CD4-positive, alpha-beta T cell treated with Interleukin-15 for 4 hours (primary cell): Measurements from ENCODE around the gene PLA2G15.

Experiments
- DNase-seq: peaks from one replicate; pipeline ENCODE4 v3.0.0-alpha.2; 2020; ENCODE audit warnings: low spot score

PLA2G15 gene

GRCh38 chr16:68232335-68232734, 12.8 kb upstream of the PLA2G15 start:
- DNase-seq = no peak

DNA sequence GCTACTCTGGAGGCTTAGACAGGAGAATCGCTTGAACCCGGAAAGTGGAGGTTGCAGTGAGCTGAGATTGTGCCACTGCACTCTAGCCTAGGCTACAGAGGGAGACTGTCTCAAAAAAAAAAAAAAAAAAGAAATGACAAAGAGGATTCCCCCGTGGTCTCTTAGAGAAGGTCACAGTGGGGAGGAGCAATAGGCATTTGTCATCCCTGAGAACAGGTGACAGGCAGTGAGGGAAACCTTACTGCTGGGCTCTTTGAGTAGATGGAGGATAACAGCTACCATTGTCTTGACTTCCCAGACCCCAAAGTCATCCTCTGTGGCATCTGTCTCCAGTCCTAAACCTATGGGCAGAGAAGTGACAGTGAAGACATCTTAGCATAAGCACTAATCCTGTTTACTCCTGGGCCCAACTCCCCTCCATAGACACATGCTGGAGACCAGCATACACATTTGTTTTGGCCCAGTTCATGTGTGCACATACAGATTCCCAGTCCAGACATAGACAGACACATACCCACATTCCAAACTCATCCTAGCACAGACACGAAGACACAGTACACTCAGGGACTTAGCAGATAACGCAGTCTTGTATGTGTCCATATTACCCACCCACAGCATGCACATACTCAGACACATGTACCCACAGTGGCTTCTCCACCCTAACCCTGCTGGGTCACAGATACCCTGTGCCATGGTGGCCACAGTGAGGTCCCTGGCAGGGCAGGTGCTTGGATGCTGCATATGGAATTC, 11.9 kb upstream of the PLA2G15 start:
- DNase-seq = peak; percentile 38

DNA sequence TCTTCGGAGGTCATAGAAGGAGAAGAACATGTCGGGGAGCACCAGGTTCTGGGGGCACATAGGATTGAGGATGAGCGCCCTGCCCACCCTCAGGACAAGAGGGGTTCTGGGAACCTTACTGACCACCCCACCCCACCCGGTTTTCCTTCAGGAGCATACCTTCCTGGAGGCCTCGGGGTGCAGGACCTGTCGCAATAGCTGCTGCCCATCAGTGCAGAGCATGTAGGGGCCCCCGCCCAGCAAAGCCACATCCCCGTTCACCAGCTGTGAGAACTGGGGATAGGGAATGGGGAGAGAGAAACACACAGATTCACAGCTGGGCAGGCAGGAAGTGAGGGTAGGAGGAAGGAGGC, 11.4 kb upstream of the PLA2G15 start:
- DNase-seq = no peak

- no peak for DNase-seq
Observed at GRCh38 chr16:68234188-68235107, 10.7 kb upstream of the PLA2G15 start.

DNA sequence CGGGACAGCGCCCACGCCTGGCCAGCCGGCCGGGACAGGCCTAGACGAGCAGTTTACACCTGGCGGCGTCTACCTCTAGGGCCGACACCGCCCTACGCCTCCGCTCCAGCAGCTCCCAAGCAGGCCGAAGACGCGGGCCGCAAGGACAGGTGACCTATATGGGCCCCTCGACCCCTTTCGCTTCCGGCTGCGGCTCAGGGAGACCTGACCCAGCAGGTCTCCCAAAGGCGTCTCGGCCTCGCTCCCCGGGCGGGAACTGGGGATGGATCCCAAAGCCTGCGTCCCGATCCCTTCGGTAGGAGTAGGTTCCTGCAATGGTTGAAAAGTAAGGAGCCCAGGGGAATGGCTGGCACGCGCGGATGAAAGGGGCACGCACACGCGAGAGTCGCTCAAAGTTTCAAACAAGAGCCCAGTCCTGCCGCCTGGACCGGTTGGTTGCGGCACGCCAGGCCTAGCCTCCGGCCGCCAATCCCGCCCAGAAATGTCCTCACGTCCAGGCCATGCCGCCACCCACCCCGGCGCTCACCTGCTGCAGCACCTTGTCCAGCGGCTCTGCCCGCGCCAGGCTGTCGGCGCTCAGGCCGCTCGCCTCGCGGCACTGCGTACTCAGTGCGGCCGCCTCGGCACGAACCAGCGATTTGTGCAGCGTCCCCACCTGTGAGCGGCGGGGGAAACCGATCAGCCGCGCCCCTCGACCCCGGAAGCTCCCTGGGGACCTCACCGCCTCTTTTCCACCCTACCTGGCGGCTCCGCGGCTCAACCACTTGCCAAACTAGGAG, 9.9 kb upstream of the PLA2G15 start:
- DNase-seq = no peak

- no peak for DNase-seq
Observed at GRCh38 chr16:68235887-68236136, 9.4 kb upstream of the PLA2G15 start, which contains the start of gene ESRP2. ESRP2 (minus strand) TSS chr16:68236127; CDS start chr16:68236045, 82 bp downstream.

GRCh38 chr16:68236137-68236825, 8.9 kb upstream of the PLA2G15 start:
- DNase-seq = no peak

GRCh38 chr16:68236826-68237242, 8.3 kb upstream of the PLA2G15 start:
- no peak for DNase-seq

DNA sequence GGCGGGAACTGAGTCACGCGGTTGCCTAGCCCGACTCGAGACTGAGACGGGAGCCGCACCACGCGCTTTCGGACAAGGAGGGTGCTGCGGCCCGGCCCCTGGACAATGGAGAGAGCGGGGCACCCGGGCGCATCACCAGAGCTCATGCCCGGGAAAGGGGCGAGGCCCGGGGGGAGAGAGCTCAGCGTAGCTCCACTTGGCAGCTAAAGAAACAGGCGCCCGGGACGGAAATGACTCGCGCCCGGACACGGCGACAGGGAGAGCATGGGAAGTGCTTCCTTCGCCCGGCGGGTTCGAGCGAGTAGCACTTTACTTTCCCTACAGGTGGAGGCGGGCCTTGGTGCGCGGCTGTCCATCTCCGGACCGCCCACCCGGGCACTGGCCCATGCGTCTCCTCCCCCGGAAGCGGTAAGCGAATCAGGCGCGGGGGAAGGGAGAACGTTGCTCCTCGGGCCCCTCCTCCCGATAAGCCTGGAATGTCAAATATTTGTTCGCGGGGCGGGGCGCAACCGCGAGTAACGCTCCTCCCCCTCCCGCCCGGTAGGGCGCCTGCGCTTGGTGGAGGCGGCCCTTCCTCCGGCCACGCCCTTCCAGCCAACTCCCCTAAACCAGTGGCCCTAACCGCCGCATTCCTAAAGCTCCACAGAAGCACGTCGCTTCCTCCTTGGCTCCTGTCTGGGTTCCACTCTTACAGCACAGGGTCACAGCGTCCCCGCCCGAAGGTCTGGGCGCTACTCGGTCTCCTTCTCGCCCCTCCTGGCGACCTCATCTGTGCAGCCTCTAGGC, 7.7 kb upstream of the PLA2G15 start:
- DNase-seq = peak; percentile 90

DNA sequence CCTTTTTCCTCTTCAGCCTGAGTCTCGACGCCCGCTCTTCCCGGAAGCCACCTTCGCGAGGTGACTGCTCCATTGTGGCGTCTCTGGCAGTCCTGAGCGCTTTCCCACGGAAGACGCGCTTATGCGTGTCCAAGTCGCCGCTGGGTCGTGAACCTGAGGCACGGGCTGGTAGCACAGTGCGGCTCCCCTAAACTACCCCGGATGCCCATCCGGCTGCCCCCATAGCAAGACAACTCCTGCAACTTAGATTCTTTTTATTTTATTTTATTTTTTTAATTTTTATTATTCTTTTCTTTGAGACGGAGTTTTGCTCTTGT, 7.2 kb upstream of the PLA2G15 start:
- no peak for DNase-seq

- no peak for DNase-seq
Observed at GRCh38 chr16:68242085-68242484, 3.1 kb upstream of the PLA2G15 start.

GRCh38 chr16:68242926-68243858, 2.0 kb upstream of the PLA2G15 start:
- no peak for DNase-seq

GRCh38 chr16:68244481-68244902, 681 bp upstream of the PLA2G15 start:
- no peak for DNase-seq

DNA sequence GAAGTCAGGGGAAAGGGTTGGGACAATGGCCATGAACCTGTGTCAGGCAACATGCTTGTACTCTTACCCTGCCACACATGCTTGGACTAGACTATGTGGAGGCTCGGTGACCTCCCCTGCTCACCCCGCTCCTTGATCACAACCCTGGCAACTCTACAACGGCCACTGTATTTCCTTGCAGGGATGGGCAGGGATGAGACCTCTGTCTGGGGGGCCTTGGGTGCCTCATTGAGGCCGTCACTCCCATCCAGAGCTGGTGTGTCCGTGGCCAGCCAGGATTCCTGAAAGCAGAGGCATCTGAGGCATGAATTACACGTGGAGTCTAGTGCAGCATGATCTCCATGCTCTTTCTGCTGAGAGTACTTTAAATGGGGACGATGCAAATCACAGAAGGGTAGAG, 948 bp downstream of the PLA2G15 start:
- no peak for DNase-seq

DNA sequence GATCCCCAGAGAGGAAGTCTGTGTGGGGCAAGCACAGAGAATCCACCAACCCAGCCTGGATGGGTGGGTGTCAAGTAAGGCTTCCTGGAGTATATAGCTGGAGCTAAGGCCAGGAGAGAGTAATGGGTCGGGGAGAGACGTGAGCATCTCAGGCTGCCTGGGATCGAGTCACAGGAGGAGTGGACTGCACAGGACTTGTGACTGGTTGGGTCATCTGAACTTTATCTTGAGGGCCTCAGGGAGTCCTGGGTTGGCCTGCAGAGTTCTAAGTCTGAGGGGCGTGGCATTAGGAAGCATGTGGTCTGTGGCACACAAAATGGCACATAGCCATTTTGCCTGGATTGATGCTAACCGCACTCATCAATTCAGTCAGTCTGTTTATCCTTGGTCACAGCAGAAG, 1.5 kb downstream of the PLA2G15 start:
- DNase-seq = no peak

DNA sequence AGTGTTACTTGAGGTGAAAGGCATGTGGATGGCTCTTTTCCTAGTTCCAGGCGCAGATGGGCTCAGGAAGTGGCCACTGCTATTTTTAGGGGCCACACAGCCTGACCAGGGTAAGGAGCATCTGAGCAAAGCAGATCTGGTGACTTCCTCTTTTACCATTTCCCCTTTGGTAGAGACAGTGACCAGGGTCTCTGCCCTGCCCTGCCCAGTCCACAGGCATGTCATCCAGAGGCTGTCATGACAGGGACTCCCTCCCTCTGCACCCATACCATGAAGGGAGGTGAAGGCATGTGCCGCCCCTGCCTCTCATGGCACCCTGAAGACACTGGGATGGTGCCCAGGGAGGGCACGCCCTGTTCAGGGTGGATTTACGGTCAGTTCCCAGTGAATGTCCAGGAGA, 2.2 kb downstream of the PLA2G15 start:
- DNase-seq = no peak

GRCh38 chr16:68247932-68248331, 2.8 kb downstream of the PLA2G15 start:
- no peak for DNase-seq

DNA sequence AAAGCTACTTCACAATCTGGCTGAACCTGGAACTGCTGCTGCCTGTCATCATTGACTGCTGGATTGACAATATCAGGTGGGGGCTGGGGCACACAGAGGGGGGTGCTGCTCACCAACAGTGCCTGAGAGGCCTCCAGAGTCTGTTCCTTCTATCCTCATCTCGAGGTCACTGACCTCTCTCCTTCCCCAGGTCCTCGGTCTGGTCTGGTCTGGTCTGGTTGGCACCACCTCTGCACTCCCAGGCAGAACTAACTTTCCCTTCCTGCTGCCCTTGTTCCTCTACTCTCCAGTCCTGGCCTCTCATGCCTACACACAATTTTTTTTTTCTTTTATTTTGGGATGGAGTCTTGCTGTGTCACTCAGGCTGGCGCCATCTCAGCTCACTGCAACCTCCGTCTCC, 4.2 kb downstream of the PLA2G15 start:
- no peak for DNase-seq

DNA sequence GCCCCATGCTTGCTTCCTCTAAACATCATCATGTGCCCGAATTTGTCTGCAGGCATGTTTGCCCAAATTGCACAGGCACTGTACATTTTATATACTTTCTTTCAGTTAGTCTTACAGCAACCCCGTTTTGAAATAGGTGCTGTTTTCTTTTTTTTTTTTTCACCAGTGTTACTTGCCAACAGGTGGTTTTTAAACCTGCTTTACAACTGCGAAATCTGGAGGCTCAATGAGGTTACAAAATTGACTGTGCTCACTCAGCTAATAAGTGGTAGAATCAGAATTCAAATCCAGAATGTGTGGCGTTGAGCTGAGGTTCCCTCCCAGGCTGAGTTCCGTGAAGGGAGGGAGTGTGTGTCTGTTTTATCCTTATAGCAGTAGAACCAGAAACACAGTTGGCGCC, 5.8 kb downstream of the PLA2G15 start:
- no peak for DNase-seq

- DNase-seq = no peak
Observed at GRCh38 chr16:68251832-68252231, 6.7 kb downstream of the PLA2G15 start.
